ENCODE data around the gene DEPDC5.

Gene DEPDC5

GRCh38 chr22:31897842-31898805 is 144.3 kb downstream of the DEPDC5 start:
- DNase-seq = no peak

GRCh38 chr22:31898926-31899325 is 145.1 kb downstream of the DEPDC5 start:
- no peak for DNase-seq

DNA sequence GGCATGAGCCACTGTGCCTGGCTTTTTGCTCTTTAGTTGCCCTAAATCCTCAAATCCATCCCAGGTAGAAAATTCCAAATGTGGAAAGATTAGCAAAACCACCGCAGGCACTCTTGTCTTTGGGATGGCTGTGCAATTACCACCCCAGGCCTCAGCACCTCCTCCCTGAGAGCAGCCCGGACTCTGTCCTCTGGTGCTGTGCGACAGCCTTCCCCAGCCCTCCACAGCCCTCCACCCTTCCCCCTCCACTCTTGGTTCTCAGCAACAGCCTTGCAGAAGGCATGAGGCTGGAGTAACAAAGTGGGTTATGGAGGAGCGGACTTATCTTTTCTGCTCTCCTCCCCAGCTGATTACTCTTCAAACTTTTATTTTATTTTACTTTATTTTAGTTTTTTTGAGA is 145.8 kb downstream of the DEPDC5 start:
- no peak for DNase-seq

DNA sequence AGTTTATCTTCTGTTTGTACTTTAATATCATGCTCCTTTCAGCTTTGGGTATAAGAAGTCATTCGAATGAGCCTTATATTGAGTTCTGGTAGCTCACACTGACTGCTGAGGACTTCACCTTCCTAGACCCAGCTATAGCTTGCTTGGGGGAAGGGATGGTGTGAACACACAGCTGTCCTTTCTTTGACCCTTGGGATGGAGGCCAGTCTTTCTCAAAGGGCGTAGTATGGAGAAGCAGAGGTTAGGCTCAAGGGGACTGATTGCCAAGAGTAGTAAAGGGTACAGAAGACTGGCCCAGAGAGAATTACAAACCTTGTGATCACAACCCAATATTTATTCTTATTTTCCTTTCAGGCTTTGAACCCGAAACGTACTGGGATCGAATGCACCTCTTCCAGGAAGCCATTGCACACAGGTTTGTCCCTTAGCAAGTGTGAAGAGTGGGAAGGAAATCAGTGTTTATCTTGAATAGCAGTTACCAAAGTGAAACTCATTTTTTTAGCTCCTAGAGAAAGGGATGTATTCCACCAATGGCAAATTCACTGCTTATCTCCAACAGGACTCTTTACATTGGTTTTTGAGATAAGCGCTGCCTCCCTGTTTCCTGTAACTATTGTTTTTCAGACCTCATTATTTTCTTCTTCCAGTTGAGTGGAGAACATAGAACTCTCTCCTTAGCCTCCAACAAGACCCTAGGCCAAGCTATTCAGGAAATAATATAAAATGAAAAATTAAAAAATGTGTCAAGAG is 147.7 kb downstream of the DEPDC5 start:
- DNase-seq = no peak

DNA sequence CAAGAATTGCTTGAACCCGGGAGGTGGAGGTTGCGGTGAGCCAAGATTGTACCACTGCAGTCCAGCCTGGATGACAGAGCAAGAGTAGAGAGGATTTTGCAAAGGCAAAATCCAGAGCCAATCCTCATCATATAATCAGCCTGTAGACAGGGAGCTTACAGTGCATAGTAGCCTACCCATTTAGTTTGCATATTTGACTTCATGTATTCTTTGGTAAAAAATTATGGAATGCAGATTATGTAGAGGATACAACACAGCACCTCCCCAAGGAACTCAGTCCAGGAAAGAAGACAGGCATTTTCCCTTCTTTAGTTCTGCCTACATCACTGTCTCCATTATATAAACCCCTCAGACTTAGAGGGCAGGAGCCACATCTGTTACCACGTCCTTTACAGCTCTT is 150.8 kb downstream of the DEPDC5 start:
- DNase-seq = no peak

DNA sequence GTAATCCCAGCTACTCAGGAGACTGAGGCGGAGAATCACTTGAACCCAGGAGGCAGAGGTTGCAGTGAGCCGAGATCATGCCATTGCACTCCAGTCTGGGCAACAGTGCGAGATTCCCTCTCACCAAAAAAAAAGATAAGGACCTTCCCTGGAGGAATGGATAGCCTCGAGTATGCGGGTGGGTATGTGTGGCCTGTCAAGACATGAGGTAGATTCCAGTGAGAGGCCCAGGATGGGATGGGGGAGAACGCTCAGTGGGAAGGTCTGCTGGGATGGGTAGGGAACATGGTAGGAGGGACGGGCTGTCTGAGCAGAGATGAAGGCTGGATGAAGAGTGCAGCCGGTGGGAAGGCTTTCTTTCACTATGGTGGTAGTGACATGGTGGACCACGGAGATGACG is 151.5 kb downstream of the DEPDC5 start:
- DNase-seq = no peak

DNA sequence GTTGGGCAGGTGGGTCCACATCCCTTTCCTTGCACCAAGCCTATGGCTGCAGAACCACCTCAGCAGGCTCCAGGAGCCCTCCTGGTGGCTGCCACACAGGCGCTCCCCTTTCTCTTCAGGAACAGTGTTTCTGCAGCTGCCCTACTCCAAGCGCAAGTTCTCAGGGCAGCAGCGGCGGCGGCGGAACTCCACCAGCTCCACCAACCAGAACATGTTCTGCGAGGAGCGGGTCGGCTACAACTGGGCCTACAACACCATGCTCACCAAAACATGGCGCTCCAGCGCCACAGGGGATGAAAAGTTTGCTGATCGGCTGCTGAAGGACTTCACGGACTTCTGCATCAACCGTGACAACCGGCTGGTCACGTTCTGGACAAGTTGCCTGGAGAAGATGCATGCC is 152.3 kb downstream of the DEPDC5 start:
- DNase-seq = no peak

- no peak for DNase-seq
Observed at GRCh38 chr22:31906569-31906968, 152.8 kb downstream of the DEPDC5 start.

DNA sequence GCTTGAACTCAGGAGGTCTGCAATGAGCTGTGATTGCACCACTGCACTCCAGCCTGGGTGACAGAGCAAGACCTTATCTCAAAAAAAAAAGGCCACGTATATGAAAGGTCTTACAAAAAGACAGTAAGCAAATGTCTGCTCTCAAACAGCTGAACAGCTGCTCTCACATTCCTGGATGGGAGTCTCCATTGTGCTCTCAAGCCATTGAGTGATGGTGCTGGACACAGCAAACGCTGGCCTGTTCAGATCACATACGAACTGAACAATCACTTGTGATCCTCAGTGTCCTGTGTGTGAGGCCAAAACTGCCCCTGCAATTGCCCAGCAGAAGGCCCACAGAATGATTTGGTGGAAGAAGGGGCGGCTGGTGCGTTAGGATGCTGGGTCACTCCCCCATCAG is 156.2 kb downstream of the DEPDC5 start:
- no peak for DNase-seq

GRCh38 chr22:31911565-31912406 is 158.0 kb downstream of the DEPDC5 start:
- no peak for DNase-seq

DNA sequence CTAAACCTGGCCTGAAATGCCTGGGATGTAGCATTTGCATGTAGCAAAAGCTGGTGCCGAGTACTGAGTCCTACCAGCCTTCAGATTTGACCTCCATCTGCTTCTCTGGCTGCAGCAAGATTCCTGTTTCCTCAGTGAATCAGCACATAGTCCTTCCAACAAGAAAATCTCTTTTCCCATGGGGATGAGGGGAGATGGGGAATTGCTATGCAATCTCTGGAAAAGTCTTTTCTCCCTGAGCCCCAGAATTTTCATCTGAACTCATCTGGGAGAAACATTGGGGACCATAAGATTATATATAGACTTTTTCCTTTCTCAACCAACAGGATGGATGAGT is 158.6 kb downstream of the DEPDC5 start:
- no peak for DNase-seq

- DNase-seq = no peak
Observed at GRCh38 chr22:31915586-31915985, 161.8 kb downstream of the DEPDC5 start.

DNA sequence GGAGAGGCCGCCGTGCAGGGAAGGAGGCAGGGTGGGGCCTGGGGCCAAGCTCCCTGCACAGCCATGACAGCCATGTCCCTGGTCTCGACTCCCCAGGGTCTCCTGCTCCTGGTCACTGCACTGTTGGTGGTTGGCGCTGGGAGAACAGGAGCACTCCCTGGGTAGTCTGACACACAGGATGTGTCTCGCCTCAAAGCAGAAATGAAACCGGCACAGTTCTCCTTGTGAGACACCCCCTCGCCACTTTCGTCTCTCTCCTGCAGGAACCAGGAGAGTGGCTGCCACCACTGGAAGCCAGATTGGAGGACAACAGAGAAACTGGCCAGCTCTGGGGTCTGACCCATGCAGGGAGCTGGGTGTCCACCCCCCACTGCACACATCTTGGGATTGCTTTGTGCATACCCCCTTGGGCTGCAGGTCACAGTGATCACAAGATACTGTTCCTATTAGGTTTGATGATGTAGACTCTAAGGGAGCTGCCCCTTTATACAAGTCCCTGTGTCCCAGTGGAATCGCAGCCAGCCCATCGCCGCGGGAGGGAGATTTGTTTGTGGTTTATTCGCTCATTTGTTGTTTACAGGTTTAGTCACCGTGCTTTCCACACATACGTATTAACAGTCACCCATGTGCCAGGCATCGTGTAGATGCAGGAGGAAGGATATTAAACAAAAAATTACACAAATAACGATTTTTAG is 163.6 kb downstream of the DEPDC5 start:
- DNase-seq = no peak

DNA sequence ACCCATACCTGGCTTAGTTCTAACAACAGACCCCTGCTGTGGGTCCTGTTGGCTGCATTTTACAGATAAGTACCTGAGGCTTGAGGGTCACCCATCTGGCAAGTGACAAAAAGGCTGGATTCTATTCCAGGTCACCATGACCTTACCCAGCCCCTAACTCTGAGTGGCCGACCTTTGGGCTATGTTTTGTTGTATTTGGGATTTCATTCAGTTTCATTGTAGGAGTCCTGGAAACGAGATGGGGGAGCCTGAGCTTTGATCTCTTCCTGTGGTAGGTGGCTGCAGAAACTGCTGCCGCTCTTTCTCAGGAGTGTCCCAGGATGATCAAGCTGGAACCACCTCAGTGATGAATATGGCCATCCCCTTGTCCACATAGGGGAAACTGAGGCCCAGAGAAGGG is 165.9 kb downstream of the DEPDC5 start:
- DNase-seq = no peak

- DNase-seq = no peak
Observed at GRCh38 chr22:31920306-31920705, 166.5 kb downstream of the DEPDC5 start.

DNA sequence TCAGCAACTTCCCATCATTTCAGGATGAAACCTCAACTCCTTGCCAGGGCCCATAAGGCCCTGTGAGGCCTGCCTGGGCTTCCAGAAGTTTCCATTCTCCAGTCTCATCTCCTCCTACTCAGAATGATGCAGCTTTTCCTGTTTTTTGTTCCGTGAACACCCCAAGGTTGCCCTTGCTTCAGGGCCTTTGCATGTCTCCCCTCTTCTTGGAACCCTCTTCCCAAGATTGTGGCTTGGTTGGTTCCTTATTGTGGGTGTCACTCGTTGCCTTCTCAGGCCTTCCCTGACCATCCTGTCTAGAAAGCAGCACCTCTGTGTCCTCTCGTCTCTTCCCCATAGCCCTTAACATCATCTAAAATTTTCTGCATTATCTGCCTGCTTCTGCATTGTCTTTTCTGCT is 167.3 kb downstream of the DEPDC5 start:
- DNase-seq = no peak

- no peak for DNase-seq
Observed at GRCh38 chr22:31922534-31922933, 168.7 kb downstream of the DEPDC5 start.

- DNase-seq = no peak
Observed at GRCh38 chr22:31923136-31923535, 169.3 kb downstream of the DEPDC5 start.

- DNase-seq = no peak
Observed at GRCh38 chr22:31923747-31924146, 169.9 kb downstream of the DEPDC5 start.

DNA sequence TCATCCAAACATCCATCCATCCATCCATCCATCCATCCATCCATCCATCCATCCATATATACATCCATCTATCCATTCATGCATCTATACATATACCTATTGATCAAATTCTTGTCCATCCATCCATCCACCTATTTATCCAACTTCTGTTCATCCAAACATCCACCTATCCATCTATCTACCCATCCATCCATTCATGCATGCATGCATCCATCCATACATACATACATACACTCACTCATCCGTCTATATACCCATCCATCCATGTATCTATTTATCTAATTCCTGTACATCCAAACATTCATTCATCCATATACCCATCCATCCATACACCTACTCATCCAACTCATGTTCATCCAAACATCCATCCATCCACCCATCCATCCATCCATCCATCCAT is 171.2 kb downstream of the DEPDC5 start:
- DNase-seq = no peak

- DNase-seq = no peak
Observed at GRCh38 chr22:31926024-31926423, 172.2 kb downstream of the DEPDC5 start.

DNA sequence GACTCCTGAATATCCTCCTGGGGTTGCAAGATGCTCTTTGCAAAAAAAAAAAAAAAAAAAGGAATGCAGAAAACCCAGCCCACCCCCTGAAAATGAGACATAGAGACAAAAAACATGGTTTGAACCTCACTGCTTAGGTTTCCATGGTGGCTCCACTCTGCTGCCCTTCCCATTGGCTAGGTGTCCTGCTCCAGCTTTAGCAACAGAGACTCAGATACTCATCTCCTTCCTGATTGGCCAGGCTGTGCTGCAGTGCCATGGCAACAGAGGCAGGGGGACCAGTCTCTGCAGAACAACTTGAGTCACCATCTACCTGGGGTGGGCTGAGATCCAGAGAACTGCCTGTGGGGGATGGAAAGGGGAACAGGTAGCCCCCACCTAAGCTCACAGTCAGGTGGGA is 173.2 kb downstream of the DEPDC5 start:
- no peak for DNase-seq

DNA sequence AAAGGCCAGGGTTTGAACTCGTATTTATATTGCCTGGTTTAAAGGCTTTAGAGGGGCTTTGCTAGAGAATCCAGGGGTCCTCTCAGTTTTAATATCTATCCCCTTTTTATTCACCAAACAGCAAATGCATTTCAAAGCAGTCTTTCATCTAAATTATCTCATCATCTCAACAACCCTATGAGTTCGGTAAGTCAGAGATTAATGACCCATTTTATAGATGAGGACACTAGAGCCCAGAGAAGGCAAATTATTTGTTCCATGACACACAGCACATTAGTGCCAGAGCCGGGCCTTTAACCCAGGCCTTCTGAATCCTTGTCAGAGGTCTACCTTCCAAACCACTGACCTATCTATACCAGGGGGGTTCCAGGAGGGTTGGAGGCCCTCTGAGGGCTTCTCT is 173.7 kb downstream of the DEPDC5 start:
- no peak for DNase-seq

Measured in activated gamma-delta T cell (primary cell).